KBM-7 (cell line): Measurements from ENCODE around the gene TCAP.
A peak's percentile ranks its signal among the peaks of the same experiment; 100 is the strongest.

ENCODE experiments used
- DNase-seq: peaks from one replicate; pipeline ENCODE4 v3.0.0-alpha.2; 2015
- in situ Hi-C: fragments of 300-500 bp; cut with MboI; formaldehyde crosslinking; loops from 2 replicates; pipeline ENCODE4 v1.14.3; 2020; ENCODE audit warnings: low sequenced_read_pairs, low pct_unique_long_range_greater_than_20kb, mixed read lengths

TCAP gene

DNA sequence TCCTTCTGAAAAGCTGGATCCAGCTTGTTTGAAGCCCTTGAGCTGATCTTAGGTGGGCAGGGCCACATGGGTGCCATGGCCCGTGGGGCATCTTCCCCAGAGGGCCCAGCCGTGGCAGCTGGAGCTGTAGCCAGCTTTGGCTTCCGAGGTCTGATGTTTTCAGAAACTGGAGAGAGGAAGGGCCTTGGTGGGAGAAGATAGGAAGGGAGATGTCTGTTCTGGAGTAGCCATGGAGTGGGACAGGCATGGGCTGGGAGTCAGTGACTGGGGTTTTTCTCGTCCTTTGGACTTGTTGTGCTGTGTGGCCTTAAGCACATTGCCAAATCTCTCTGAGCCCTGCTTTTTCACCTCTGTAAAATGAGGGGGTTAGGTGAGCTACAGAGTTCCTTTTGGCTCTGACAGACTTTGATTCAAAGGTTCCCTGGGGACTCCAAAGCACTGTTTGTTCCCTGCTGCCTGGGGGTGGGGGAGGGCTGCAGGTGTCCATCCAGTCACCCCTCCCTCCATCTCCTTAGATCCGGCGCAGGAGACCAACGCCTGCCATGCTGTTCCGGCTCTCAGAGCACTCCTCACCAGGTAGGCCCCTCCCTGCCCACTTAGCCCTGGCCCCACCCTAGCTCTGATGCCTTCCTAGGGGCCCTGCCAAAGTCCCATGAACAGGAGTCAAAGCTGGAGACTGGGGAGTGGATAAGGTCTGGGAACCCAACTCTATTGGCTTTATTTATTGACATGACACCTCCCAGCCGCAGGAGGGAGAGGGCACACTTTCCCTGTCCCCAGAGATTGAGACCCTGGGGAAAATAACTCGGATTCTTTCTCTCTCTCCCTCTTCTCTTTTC is 36.3 kb upstream of the TCAP start:
- DNase-seq, result no peak
- in situ Hi-C loops, result no loop called here

DNA sequence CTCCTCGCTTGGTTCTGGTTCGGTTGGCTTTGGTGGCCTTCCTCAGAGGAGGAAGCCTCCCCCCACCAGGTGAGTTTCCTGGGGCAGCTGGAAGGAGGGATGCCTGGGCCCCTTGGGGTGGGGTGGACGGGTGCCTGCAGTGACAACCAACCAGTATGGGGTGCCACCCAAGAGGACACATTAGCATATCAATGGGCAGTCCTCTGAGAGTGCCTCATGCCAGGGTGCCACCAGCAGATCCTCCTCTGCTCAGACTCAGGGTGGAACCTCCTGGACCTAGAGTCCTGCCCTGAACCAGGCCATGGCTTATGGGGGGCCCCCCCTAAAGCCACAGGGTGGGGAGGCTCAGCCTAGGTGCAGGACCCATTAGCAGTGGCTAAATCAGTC is 35.7 kb upstream of the TCAP start:
- in situ Hi-C loops, result no loop called here
- no peak for DNase-seq

DNA sequence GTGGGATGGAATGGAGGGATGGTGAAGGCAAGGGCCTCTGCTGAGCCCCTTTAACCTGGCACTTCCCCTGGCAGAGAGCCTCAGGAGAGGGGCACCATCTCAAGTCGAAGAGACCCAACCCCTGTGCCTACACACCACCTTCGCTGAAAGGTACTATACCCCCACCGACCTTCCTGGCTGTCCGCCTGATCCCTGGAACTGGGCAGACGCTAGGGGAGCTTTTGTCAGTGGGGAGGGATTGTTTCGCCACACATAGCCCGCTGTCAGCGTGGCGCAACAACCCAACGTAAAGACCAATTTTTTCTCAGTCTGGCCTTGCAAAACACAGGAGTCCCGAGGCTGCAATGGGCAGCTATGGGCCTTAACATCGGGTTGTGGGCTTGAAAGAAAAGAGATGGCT is 35.3 kb upstream of the TCAP start:
- DNase-seq, result no peak
- in situ Hi-C loops, result no loop called here

DNA sequence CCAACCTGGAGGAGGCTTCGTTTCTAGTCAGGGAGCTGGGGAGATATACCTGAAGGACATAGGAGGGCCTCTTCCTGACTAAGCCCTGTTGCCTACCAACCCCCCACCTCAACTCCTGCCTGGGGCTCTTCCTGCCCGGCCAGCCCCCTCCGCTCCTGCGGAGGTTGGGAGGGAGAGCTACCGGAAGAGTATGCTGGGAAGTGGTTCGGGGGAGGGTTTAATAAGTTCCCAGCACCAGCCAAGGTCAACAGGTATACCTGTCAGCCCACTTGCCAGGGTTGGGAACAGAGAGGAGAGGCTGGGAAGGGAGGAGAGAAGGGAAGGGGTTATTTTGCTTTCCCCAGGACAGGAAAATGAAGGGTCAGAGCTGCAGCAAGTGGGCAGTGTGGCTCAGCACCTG is 33.7 kb upstream of the TCAP start:
- no peak for DNase-seq
- in situ Hi-C loops, result no loop called here

DNA sequence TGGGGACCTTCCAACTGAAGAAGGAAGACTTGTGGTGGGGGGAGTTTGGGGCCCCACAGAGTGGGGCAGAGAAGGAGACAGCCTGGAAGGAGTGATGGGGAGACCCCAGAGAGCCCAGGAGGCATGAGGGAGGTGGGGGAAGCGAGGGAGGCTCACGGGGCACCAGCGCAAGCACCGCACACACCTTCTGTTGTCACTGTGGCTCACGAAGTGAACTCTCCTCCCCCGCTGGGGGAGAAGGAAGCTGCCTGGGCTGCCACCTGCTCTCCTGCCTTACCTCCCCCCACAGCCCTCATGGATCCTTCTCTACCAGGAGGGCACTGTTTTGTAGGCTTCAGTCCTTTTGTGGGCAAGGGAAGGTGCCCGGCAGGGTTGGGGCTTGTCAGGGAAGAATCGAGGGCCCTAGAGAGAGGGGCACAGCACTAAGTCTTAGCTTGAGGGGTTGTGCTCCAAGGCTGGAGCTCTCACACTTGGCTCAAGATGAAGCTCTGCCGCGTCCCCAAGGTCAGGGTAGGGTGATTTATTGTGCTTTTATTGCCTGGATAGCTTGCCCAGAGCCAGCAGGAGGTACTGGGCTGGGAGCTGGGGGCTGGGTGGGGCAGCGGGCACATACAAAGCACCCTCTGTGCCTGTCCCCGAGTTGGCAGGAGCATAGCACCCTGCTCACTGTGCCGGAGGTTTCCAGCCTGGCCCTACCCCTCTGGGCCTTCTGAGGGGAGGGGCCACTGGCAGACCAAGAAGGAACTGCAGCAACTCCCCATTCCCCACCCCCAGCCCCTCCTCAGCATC is 32.8 kb upstream of the TCAP start:
- DNase-seq, result no peak
- in situ Hi-C loops, result no loop called here

DNA sequence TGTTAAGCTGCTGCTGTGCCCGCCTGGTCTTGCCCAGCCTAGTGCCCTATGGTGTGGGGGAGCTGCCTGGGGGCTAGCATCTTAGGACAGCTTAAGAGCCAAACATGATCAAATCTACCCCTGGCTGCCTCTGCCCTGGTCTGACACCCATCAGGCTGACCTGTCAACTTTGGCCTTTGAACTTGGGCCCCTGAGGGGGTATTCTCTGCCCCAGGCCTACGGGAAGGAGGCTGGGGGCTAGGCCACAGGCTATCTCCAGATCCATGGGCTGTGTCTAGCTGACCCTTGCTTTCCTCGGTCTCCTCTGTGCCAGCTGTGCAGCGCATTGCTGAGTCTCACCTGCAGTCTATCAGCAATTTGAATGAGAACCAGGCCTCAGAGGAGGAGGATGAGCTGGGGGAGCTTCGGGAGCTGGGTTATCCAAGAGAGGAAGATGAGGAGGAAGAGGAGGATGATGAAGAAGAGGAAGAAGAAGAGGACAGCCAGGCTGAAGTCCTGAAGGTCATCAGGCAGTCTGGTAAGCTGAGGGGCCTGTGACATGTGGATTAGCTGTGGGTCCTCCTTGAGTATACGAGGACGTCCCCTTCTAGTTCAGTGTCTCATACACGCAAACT is 31.5 kb upstream of the TCAP start:
- in situ Hi-C loops, result no loop called here
- DNase-seq, result no peak

DNA sequence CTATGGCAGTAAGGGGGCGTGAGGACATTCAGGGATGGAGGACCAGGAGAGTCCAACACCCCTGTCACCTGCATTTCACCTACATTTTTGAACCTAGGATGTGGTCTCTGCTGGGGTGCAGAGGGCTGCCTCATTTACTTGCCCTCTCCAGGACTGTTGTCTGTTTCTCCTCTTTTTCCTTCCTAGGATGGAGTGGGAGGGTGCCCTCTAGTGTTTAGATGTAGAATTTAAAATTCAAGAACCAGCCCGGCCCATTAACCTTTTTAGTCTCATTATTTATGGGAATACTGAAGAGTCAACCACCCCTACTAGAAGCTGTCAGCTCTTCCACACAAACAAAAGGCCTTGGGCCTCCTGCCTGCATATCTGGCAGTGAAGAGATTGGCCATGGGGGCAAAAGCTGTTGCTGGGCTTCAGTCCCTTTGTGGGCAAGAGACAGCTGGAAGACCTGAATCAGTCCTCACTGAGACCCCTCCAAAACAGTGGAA is 30.7 kb upstream of the TCAP start:
- peak; percentile 62 for DNase-seq
- in situ Hi-C loops, result no loop called here

DNA sequence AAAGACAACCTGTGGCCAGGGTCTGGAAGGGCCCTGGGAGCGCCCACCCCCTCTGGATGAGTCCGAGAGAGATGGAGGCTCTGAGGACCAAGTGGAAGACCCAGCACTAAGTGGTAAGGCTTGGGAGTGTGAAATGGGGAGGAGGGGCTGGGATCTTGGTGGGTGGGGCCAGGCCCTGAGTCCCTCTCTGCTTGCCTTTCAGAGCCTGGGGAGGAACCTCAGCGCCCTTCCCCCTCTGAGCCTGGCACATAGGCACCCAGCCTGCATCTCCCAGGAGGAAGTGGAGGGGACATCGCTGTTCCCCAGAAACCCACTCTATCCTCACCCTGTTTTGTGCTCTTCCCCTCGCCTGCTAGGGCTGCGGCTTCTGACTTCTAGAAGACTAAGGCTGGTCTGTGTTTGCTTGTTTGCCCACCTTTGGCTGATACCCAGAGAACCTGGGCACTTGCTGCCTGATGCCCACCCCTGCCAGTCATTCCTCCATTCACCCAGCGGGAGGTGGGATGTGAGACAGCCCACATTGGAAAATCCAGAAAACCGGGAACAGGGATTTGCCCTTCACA is 29.5 kb upstream of the TCAP start:
- no peak for DNase-seq

DNA sequence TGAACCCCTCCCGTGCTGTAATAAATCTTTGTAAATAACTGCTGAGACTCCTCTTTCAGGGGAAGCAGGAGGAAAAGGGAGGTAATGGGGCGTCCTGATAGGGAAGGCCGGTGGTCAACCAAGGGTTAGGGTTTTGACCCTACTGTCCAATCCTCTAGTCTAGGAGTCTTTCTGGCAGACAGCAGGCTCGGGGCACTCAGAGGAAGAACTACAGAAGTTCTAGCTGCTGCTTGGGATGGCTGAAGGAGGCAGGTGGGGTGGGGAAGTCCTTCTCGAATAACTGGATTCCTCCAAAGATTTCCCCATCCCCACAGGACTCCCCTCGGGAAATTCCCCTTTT is 28.6 kb upstream of the TCAP start:
- DNase-seq, result no peak
- in situ Hi-C loops, result no loop called here

More for the DNA sequence above, 29.5 kb upstream of the TCAP start:
- in situ Hi-C loops, result no loop called here

DNA sequence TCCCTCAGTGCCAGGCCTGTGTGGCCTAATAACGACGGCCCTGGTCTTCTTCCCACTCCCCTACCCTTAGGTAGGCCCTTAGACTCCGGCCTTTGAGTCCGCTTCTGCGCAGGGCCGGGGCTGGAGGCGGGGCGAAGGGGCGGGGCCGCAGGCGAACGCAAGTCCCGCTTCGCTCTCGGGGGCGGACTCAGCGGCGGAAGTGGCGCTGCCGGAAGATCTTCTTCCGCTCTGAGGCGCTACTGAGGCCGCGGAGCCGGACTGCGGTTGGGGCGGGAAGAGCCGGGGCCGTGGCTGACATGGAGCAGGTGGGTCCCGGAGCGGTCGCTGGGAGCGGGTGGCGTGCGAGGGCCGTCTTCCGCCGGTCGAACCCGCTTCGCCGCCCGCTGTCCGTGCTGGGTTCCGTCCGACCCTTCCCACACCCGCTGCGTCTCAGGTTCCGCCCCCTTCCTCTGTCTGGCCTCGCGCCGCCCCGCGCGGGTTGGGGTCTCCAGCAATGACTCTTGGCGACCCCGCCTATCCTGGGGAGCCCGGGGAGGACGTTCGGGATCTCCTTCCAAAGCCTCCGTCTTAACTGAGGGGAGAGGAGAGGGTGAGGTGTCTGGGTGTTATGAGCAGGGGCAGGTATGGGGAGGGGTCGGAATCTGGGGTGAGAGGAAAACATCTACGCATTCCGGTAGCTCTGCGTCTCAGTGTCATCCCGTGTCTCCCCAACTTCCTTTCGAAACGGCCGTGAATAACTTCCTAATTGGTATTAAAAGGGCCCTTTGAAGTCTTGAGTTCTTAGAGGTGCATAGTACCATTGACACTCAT is 28.0 kb upstream of the TCAP start, which contains the start of gene STARD3:
Gene STARD3 (plus strand): TSS at position 218 of the 810 bp plus-strand sequence. CDS start 16,388 bp downstream, outside the sequence.
- in situ Hi-C loops, result no loop called here

DNA sequence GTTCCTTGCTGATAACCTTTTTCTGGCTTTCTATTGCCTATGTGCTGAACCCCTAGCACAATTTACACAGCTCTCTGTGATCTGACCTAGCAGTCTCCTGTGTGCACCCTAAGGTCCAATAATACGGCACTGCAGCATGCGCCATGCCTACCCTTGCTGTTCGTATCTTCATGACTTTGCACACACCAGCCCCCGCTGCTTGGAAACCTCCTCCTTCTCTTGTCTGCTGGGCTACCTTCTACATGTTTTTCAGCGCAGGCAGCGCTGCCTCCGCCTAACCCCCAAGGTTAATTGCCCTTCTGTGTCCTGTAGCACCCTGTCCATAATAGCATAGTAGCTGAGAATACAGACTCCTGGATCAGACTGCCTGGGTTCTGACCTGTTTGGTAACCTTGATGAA is 26.8 kb upstream of the TCAP start:
- DNase-seq, result no peak
- in situ Hi-C loops, result no loop called here

More for the DNA sequence above, 28.0 kb upstream of the TCAP start, which contains the start of gene STARD3:
- DNase-seq, result peak; percentile 84

DNA sequence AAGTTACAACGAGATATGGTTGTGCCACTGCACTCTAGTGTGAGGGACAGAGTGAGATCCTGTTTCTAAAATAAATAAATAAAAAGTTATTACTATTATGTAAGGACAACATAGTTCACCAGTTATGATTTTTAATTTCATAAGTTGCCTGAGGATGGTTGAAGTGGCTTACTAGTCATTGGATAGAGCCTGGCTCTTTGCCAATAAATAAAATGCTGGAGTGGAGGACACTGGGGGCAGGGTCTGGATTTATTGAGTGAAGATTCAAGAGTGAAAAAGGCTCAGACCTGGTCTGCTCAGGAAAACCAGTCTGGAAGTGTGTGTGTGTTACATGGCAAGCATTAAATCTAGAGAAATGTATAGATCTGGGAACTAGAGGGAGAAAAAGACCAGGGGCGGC is 26.1 kb upstream of the TCAP start:
- in situ Hi-C loops, result no loop called here
- no peak for DNase-seq

DNA sequence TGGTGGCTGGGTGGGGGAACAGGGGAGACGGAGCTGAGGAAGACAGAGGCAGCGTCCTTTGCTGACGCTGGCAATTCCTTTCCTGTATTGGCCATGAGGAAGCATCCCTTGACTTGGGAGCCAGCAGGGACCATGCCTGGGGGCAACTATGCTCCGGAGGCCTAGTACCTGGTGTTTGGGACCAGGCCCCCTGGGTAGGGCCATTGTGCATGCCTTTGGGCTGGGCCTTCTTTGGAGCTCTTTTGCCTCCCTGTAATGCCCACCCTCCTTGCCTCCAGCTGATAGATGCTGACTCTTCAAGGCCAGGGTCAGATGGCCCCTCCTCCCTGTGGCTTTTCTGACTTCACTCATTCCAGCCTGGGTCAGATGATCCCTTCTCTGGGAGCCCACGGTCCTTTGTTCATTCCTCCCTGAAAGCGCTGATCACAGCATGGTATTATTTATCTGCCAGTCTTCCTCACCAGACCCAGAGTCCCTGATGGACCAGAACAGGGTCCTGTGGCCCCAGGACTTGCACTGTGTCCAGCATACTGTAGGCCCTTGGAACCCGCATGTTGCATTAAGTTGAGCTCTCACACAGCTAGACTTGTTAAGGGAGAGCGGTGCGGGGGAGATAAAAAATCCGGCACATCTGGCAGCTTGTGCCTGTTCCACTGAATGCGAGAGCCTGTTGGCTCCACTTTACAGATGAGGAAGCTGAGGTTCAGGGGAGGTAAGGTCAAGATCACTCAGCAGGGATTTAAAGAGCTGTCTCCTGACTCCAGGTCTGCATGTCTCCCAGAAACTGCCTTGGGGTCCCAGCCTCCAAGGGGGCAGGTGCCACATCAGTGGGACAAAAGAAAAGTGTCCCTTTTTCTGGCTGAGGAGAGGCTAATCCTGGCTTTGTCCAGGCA is 25.3 kb upstream of the TCAP start:
- in situ Hi-C loops, result no loop called here
- no peak for DNase-seq

DNA sequence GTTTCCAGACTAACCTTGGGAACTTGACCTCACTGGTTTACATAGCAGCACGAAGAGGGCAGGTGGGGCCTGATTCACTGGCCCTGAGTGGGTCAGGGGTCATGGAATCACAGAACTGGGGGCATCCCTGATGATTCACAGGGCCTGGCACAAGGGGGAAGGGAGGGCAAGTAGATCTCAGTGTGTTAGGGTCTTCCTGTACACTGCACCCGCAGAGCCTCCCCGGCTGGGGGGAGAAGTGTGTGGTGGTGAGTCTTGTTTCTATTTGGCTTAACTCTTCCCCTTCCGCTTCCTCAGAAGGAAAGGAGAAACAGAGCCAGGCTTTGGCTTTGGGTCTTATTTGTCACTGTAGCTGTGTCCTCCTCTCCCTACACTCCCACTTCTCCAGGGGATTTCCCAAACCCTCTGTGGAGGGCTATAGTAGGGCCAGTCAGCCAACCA is 24.5 kb upstream of the TCAP start:
- DNase-seq, result no peak

DNA sequence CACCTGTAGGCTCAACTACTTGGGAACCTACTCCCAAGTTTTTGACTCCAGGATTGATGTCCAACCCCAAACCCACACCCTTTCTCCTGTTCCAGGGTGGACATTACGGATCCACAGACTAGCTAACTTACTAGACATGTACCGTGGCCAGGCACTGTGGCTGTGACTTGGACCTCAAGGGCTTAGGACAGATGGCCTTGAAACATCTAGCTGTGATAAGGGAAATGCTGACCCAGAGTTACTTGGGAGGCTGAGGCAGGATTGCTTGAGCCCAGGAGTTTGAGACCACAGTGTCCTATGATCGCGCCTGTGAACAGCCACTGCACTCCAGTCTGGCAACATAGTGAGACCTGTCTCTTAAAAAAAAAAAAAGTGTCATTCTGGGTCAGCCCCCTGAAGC is 24.1 kb upstream of the TCAP start:
- DNase-seq, result no peak
- in situ Hi-C loops, result no loop called here

More for the DNA sequence above, 24.5 kb upstream of the TCAP start:
- in situ Hi-C loops, result no loop called here

DNA sequence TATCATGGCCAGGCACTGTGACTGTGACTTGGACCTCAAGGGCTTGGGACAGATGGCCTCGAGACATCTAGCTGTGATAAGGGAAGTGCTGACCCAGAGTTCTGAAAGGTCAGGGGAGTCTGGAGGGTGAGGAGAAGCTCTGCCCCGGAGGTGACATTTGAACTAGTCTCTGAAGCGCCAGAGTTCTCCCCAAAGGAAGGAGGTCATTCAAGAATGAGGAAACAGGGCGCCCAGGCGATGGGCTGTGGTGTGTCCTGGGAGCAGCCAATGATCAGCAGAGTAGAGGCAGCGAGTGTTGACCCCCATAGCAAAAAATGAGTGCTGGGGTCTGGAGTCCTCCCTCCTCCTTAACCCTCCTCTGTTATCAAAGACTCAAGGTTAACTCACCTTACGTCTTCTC is 23.3 kb upstream of the TCAP start:
- no peak for DNase-seq
- in situ Hi-C loops, result no loop called here

DNA sequence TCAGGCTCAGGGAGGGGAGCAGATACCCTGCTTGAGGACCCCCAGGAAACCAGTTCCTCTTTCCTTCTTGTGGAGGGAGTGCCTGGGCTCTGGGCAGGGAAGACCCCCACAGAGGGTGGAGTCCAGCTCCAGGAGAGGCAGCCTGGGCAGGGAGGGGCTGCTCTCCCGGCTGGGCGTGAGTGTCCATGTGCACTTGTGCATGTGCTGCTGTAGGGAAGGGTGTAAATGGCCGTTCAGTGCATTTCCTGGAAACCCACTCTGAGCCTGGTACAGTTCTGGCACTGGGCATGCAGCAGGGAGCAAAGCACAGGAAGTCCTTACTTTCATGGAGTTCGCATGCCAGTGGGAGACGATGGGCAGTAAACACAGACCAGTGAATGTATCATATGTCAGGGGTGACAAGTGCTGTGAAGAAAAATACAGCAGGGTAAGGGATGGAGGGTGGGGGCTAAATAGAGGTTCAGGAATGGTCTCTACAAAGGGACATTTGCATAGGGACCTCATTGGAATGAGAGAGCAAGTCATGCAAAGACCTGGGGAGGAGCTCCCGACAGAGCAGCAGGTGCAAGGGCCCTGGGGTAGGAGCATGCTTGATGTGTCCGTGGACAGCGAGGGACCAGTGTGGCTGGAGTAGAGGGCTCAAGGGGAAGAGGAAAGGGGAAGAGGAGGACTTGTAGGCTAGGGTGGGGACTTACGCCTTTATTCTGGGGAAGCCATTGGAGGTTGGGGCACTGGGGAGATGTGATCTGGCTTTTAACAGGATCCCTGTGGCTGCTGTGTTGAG is 22.7 kb upstream of the TCAP start:
- in situ Hi-C loops, result no loop called here
- no peak for DNase-seq
